D341Med (cell line): ENCODE results near the gene CDIPT.
"Not testable (repeated sequence)": the region's sequence is repeated elsewhere in the genome, so short reads cannot be mapped to it uniquely, and the experiment has no call there.

Source experiments
- DNase-seq: peaks from one replicate; pipeline ENCODE4 v3.0.0; 2012; ENCODE audit warnings: low spot score

The CDIPT gene

GRCh38 chr16:29896841-29897240 is 33.8 kb upstream of the CDIPT start:
- no peak for DNase-seq

GRCh38 chr16:29894352-29894751 is 31.3 kb upstream of the CDIPT start:
- DNase-seq: no peak

- no peak for DNase-seq
Measured at GRCh38 chr16:29893553-29893952, 30.5 kb upstream of the CDIPT start.

GRCh38 chr16:29892458-29892813 is 29.4 kb upstream of the CDIPT start:
- DNase-seq: no peak

GRCh38 chr16:29891525-29892457 is 28.8 kb upstream of the CDIPT start:
- DNase-seq: no peak

GRCh38 chr16:29889372-29889771 is 26.3 kb upstream of the CDIPT start:
- not testable (repeated sequence) for DNase-seq

- no peak for DNase-seq
Measured at GRCh38 chr16:29883987-29884386, 21.0 kb upstream of the CDIPT start.

- DNase-seq: no peak
Measured at GRCh38 chr16:29881050-29881449, 18.0 kb upstream of the CDIPT start.

GRCh38 chr16:29878172-29878571 is 15.1 kb upstream of the CDIPT start:
- DNase-seq: no peak

GRCh38 chr16:29877266-29877961 is 14.4 kb upstream of the CDIPT start:
- no peak for DNase-seq

- DNase-seq: no peak
Measured at GRCh38 chr16:29876594-29877249, 13.7 kb upstream of the CDIPT start.

- no peak for DNase-seq
Measured at GRCh38 chr16:29876217-29876593, 13.2 kb upstream of the CDIPT start.

GRCh38 chr16:29875206-29875605 is 12.2 kb upstream of the CDIPT start:
- no peak for DNase-seq

- no peak for DNase-seq
Measured at GRCh38 chr16:29873319-29873718, 10.3 kb upstream of the CDIPT start.

- DNase-seq: no peak
Measured at GRCh38 chr16:29871822-29872546, 9.0 kb upstream of the CDIPT start.

GRCh38 chr16:29869067-29869466 is 6.0 kb upstream of the CDIPT start:
- DNase-seq: not testable (repeated sequence)

- DNase-seq: no peak
Measured at GRCh38 chr16:29868396-29869009, 5.5 kb upstream of the CDIPT start.

GRCh38 chr16:29864205-29864604 is 1.2 kb upstream of the CDIPT start:
- DNase-seq: no peak

- no peak for DNase-seq
Measured at GRCh38 chr16:29863669-29863984, 601 bp upstream of the CDIPT start.

- DNase-seq: peak; percentile 50
Measured at GRCh38 chr16:29862383-29862883, 593 bp downstream of the CDIPT start.

GRCh38 chr16:29860218-29860617 is 2.8 kb downstream of the CDIPT start:
- no peak for DNase-seq

- no peak for DNase-seq
Measured at GRCh38 chr16:29858974-29859373, 4.1 kb downstream of the CDIPT start.
